Dermis microvascular lymphatic vessel endothelial cell (primary cell): ENCODE data around the gene CREB1. TPM values are rescaled to one million over a fixed set of nuclear protein-coding genes. Genes with fewer than 3 reads are reported as not detected.

Source experiments
- DNase-seq, 2 donors: peaks; one replicate each; pipeline versions ENCODE4 v3.0.0 to v3.0.0-alpha.2; 2010; ENCODE audit warnings: low read depth in 2 of 2
- total RNA-seq: library from RNA; depleted of rRNA; stranded (reverse); fragments of >200 nt; gene quantifications from 2 replicates; pipeline ENCODE4 v1.2.1, GENCODE V29; 2014

CREB1 gene
- total RNA-seq, 1 donor from 2014 or later, result 29.7 TPM

GRCh38 chr2:207541933-207542332 is 12.2 kb downstream of the CREB1 start:
- DNase-seq, result no peak

- no peak for DNase-seq
Measured at GRCh38 chr2:207543272-207543671, 13.5 kb downstream of the CREB1 start.

- no peak for DNase-seq
Measured at GRCh38 chr2:207546822-207547221, 17.1 kb downstream of the CREB1 start.

GRCh38 chr2:207549145-207549544 is 19.4 kb downstream of the CREB1 start:
- no peak for DNase-seq

GRCh38 chr2:207558079-207558491 is 28.3 kb downstream of the CREB1 start:
- DNase-seq, result peak in 1 of 2 donors; percentile 45

- DNase-seq, result peak; percentile 48 to 76
Measured at GRCh38 chr2:207561386-207562080, 31.8 kb downstream of the CREB1 start.

- no peak for DNase-seq
Measured at GRCh38 chr2:207565736-207566500, 36.2 kb downstream of the CREB1 start.

- no peak for DNase-seq
Measured at GRCh38 chr2:207567671-207568070, 37.9 kb downstream of the CREB1 start.

GRCh38 chr2:207571370-207571769 is 41.6 kb downstream of the CREB1 start:
- DNase-seq, result no peak

GRCh38 chr2:207584952-207585351 is 55.2 kb downstream of the CREB1 start:
- DNase-seq, result no peak

GRCh38 chr2:207587305-207587704 is 57.5 kb downstream of the CREB1 start:
- DNase-seq, result no peak

- DNase-seq, result no peak
Measured at GRCh38 chr2:207589143-207589542, 59.4 kb downstream of the CREB1 start.

GRCh38 chr2:207593277-207593676 is 63.5 kb downstream of the CREB1 start:
- DNase-seq, result no peak

- DNase-seq, result no peak
Measured at GRCh38 chr2:207594264-207594663, 64.5 kb downstream of the CREB1 start.

- DNase-seq, result no peak
Measured at GRCh38 chr2:207594731-207595130, 65.0 kb downstream of the CREB1 start.

- DNase-seq, result no peak
Measured at GRCh38 chr2:207599636-207600035, 69.9 kb downstream of the CREB1 start.

- DNase-seq, result no peak
Measured at GRCh38 chr2:207600231-207600630, 70.5 kb downstream of the CREB1 start.

GRCh38 chr2:207601774-207602173 is 72.0 kb downstream of the CREB1 start:
- no peak for DNase-seq

GRCh38 chr2:207603486-207603885 is 73.7 kb downstream of the CREB1 start:
- DNase-seq, result no peak

GRCh38 chr2:207606399-207606798 is 76.6 kb downstream of the CREB1 start:
- no peak for DNase-seq

GRCh38 chr2:207606829-207607228 is 77.1 kb downstream of the CREB1 start:
- DNase-seq, result no peak

- DNase-seq, result no peak
Measured at GRCh38 chr2:207612714-207613113, 83.0 kb downstream of the CREB1 start.

- DNase-seq, result no peak
Measured at GRCh38 chr2:207614824-207615223, 85.1 kb downstream of the CREB1 start.
